Endothelial cell of umbilical vein (primary cell): Measurements from ENCODE around the gene PAX1.

ENCODE experiments used
- EZH2 ChIP-seq: IDR thresholded peaks from 2 replicates; pipeline ENCODE4 v1.6.1; 2012; ENCODE audit warnings: borderline replicate concordance, low read depth, mild to moderate bottlenecking, moderate library complexity, low read length, inconsistent platforms; ENCODE audit not compliant: severe bottlenecking
- GATA2 ChIP-seq: IDR thresholded peaks from 2 replicates; pipeline ENCODE4 v1.7.0; 2011; ENCODE audit warnings: low read depth, mild to moderate bottlenecking, moderate library complexity, mixed read lengths, low read length; ENCODE audit not compliant: insufficient read length, insufficient read depth
- JUN ChIP-seq: IDR thresholded peaks from 2 replicates; pipeline ENCODE4 v1.6.1; 2011; ENCODE audit warnings: borderline replicate concordance, low read depth; ENCODE audit not compliant: insufficient read length, insufficient read depth
- MYC ChIP-seq: IDR thresholded peaks from one replicate; pipeline ENCODE4 v1.6.1; 2011; ENCODE audit warnings: mild to moderate bottlenecking, low read depth, low read length
- POLR2A ChIP-seq: IDR thresholded peaks from 2 replicates; pipeline ENCODE4 v1.6.1; 2012; ENCODE audit warnings: low read depth, mild to moderate bottlenecking, control low read depth, low read length
- POLR2AphosphoS5 ChIP-seq: IDR thresholded peaks from 2 replicates; pipeline ENCODE4 v1.6.1; 2012; ENCODE audit warnings: low read depth, mild to moderate bottlenecking, control low read depth, low read length, moderate library complexity; ENCODE audit not compliant: insufficient read depth
- TF ChIP-seq, protein P1 (sequence below), 2 donors: IDR thresholded peaks; 1 replicate in 1 of 2; 2 replicates in 1 of 2; pipeline ENCODE4 v1.5.1; 2011; ENCODE audit warnings: low read length in 2 of 2, mild to moderate bottlenecking in 2 of 2, moderate library complexity in 2 of 2, control low read depth in 1 of 2, inconsistent platforms in 1 of 2, low read depth in 1 of 2; ENCODE audit not compliant: insufficient read depth in 1 of 2; ENCODE audit errors: extremely low read depth in 1 of 2

DNA sequence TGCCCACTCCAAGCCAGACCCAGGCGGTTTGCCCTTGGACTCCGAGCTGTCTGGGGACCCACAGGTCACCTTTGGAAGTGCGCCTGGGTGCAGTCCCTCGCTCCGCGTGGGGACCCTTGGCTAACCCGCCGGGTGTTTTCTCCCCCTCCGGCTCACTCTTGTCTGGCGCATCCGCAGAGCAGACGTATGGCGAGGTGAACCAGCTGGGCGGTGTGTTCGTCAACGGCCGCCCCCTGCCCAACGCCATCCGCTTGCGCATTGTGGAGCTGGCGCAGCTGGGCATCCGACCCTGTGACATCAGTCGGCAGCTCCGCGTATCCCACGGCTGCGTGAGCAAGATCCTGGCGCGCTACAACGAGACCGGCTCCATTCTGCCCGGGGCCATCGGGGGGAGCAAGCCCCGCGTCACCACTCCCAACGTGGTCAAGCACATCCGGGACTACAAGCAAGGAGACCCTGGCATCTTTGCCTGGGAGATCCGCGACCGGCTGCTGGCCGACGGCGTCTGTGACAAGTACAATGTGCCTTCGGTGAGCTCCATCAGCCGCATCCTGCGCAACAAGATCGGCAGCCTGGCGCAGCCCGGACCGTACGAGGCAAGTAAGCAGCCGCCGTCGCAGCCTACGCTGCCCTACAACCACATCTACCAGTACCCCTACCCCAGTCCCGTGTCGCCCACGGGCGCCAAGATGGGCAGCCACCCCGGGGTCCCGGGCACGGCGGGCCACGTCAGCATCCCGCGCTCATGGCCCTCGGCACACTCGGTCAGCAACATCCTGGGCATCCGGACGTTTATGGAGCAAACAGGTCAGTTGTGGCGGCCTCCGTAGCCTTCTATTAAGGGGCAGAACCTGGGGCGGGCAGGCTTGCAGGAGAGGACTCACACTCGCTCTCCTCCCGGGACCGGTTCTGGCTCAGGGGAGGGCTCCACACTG is 1.1 kb downstream of the PAX1 start:
- no peak for TF ChIP-seq POLR2A
- TF ChIP-seq, protein P1, sequence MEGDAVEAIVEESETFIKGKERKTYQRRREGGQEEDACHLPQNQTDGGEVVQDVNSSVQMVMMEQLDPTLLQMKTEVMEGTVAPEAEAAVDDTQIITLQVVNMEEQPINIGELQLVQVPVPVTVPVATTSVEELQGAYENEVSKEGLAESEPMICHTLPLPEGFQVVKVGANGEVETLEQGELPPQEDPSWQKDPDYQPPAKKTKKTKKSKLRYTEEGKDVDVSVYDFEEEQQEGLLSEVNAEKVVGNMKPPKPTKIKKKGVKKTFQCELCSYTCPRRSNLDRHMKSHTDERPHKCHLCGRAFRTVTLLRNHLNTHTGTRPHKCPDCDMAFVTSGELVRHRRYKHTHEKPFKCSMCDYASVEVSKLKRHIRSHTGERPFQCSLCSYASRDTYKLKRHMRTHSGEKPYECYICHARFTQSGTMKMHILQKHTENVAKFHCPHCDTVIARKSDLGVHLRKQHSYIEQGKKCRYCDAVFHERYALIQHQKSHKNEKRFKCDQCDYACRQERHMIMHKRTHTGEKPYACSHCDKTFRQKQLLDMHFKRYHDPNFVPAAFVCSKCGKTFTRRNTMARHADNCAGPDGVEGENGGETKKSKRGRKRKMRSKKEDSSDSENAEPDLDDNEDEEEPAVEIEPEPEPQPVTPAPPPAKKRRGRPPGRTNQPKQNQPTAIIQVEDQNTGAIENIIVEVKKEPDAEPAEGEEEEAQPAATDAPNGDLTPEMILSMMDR (IDR thresholded peaks at IDR 0.05; ENCODE audit: extremely low read depth in 1 of 2, insufficient read depth in 1 of 2, low read depth in 1 of 2, low read length in 2 of 2) = no peak
- peak; percentile 78 for TF ChIP-seq EZH2
- TF ChIP-seq POLR2AphosphoS5 = no peak
- TF ChIP-seq JUN = no peak
- no peak for TF ChIP-seq MYC
- no peak for TF ChIP-seq GATA2
